CD4-positive, alpha-beta memory T cell (primary cell): ENCODE results near the gene CR1L. TPM values are rescaled to one million over a fixed set of nuclear protein-coding genes. Genes with fewer than 3 reads are reported as not detected.

Source experiments
- CTCF ChIA-PET: fragments of 350-600 bp; sonication (Branson Sonifier 250); formaldehyde crosslinking; loops from one replicate; lab custom pipeline; 2021; ENCODE audit warnings: inconsistent platforms; ENCODE audit not compliant: partially characterized antibody; lab: Charles Lee
- POLR2A ChIA-PET: fragments of 350-600 bp; sonication (Branson Sonifier 250); formaldehyde crosslinking; loops from one replicate; lab custom pipeline; 2021; ENCODE audit not compliant: partially characterized antibody; lab: Charles Lee
- DNase-seq, 5 donors: peaks; one replicate each; pipeline versions ENCODE4 v3.0.0 to v3.0.0-alpha.2; 2020 to 2022; ENCODE audit warnings: mixed read lengths in 1 of 5
- H3K27ac ChIP-seq: one replicate; pipeline ENCODE4 v1.7.0; 2013; ENCODE audit warnings: low read depth, low read length
- H3K27me3 ChIP-seq: 2 replicates; pipeline ENCODE4 v1.7.0; 2013; ENCODE audit warnings: mild to moderate bottlenecking, low read length, moderate library complexity; ENCODE audit not compliant: insufficient read depth
- H3K36me3 ChIP-seq: 2 replicates; pipeline ENCODE4 v1.7.0; 2013; ENCODE audit warnings: mild to moderate bottlenecking, low read length, moderate library complexity; ENCODE audit not compliant: insufficient read depth
- H3K4me1 ChIP-seq: 2 replicates; pipeline ENCODE4 v1.7.0; 2013; ENCODE audit warnings: mild to moderate bottlenecking, low read length, moderate library complexity; ENCODE audit not compliant: insufficient read depth
- H3K4me3 ChIP-seq, 2 donors: one replicate each; pipeline ENCODE4 v1.7.0; 2013; ENCODE audit warnings: low read length in 2 of 2, mild to moderate bottlenecking in 1 of 2
- H3K9me3 ChIP-seq, 2 donors: one replicate each; pipeline ENCODE4 v1.7.0; 2013; ENCODE audit warnings: low read length in 2 of 2, control low read depth in 1 of 2; ENCODE audit not compliant: control insufficient read depth in 1 of 2
- H3K27ac Mint-ChIP-seq, 7 donors: one replicate each; pipeline ENCODE4 v1.8.0; 2020 to 2021; ENCODE audit warnings: mixed read lengths in 7 of 7, mild to moderate bottlenecking in 6 of 7, inconsistent platforms in 3 of 7, moderate library complexity in 3 of 7
- H3K27me3 Mint-ChIP-seq, 2 donors: one replicate each; pipeline ENCODE4 v1.8.0; 2020 to 2021; ENCODE audit warnings: mixed read lengths in 2 of 2
- H3K36me3 Mint-ChIP-seq, 2 donors: one replicate each; pipeline ENCODE4 v1.8.0; 2020 to 2021; ENCODE audit warnings: mixed read lengths in 2 of 2, inconsistent platforms in 1 of 2, mild to moderate bottlenecking in 1 of 2
- H3K4me1 Mint-ChIP-seq, 4 donors: one replicate each; pipeline ENCODE4 v1.8.0; 2020 to 2021; ENCODE audit warnings: mixed read lengths in 4 of 4, mild to moderate bottlenecking in 1 of 4
- H3K4me3 Mint-ChIP-seq, 8 donors: one replicate each; pipeline ENCODE4 v1.8.0; 2020 to 2021; ENCODE audit warnings: mixed read lengths in 8 of 8, mild to moderate bottlenecking in 7 of 8, moderate library complexity in 6 of 8, inconsistent platforms in 3 of 8
- H3K9me3 Mint-ChIP-seq, 8 donors: one replicate each; pipeline ENCODE4 v1.8.0; 2020 to 2021; ENCODE audit warnings: mixed read lengths in 8 of 8, mild to moderate bottlenecking in 5 of 8, inconsistent platforms in 3 of 8, moderate library complexity in 1 of 8
- intact Hi-C: fragments of 100-400 bp; cut with micrococcal nuclease; formaldehyde crosslinking; loops from one replicate; pipeline ENCODE4 v1.15.1; 2023
- polyA plus RNA-seq, 2 donors: library from polyadenylated mRNA; unstranded; fragments of 300-500 nt; fragmentation: Illumina TruSeq; gene quantifications; one replicate each; pipeline ENCODE4 v1.2.3, GENCODE V29; 2021
- total RNA-seq, 2 experiments: library from RNA; stranded (reverse); gene quantifications; one replicate each; pipeline ENCODE4 v1.2.3, GENCODE V29; 2021

The CR1L gene
- under 1 TPM in 1 of 2 experiments, not detected in 1; 0.19 TPM for total RNA-seq
- not detected for polyA plus RNA-seq

- intact Hi-C loops = no loop called here
- H3K27me3 Mint-ChIP-seq = peaks cover 15 to 19% of the 10 kb centered on the region in 2 donors
- H3K36me3 Mint-ChIP-seq = no peaks in the 10 kb centered on the region
- H3K27ac ChIP-seq = no peak within 1 kb of the TSS
- H3K9me3 ChIP-seq = no peaks in the 10 kb centered on the region
- DNase-seq = peak; percentile 61 to 74 (median 64)
- H3K4me1 ChIP-seq = peaks cover 3% of the 10 kb centered on the region
- CTCF ChIA-PET = no interaction called here
- peak within 1 kb of the TSS; percentile 77 to 88 (median 81) for H3K4me3 Mint-ChIP-seq
- peaks cover 0 to 12% (median 9%) of the 10 kb centered on the region in 4 donors for H3K4me1 Mint-ChIP-seq
- H3K36me3 ChIP-seq = no peaks in the 10 kb centered on the region
- H3K4me3 ChIP-seq = peak within 1 kb of the TSS in 1 of 2 donors; percentile 52
- H3K27me3 ChIP-seq = no peaks in the 10 kb centered on the region
- POLR2A ChIA-PET = no interaction called here
- H3K27ac Mint-ChIP-seq = peak within 1 kb of the TSS in 2 of 7 donors; percentile 12 to 17
- H3K9me3 Mint-ChIP-seq = no peaks in the 10 kb centered on the region
These were observed at the start of gene CR1L for GRCh38 chr1:207644852-207645634. CR1L (plus strand) TSS chr1:207645133; CDS start chr1:207645234, 101 bp downstream.

DNA sequence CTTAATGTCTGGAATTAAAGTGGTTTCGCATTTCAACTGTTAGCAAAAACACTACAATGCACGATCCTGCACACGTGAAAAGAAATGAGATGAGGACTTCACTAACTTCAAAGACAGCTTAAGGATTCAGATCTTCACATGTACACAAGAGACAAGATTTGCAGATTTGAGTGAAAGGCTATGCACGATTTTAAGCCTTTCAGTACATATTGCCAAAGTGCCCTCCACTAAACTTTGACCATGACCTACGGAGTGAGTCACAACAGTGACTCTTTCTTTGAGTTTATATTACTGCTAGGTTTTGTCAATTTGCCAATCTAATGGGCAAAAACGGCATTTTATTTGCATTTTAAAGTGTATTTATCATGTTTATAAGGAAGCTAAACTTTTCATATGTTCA, 41.2 kb upstream of the CR1L start:
- peaks cover 0 to 3% (median 0%) of the 10 kb centered on the region in 8 donors for H3K9me3 Mint-ChIP-seq
- Histone ChIP-seq H3K9me3 (no peaks in the 10 kb centered on the region), H3K4me1 (no peaks in the 10 kb centered on the region), H3K27ac (no peak overlapping the region), H3K4me3 (no peak overlapping the region), H3K36me3 (no peaks in the 10 kb centered on the region), H3K27me3 (no peaks in the 10 kb centered on the region)
- no peaks in the 10 kb centered on the region for H3K4me1 Mint-ChIP-seq
- no peak overlapping the region for H3K27ac Mint-ChIP-seq
- H3K27me3 Mint-ChIP-seq = peaks cover 3% of the 10 kb centered on the region in 2 donors
- POLR2A ChIA-PET = no interaction called here
- H3K4me3 Mint-ChIP-seq = no peak overlapping the region
- no peak for DNase-seq
- intact Hi-C loops = no loop called here
- CTCF ChIA-PET = no interaction called here
- no peaks in the 10 kb centered on the region for H3K36me3 Mint-ChIP-seq

DNA sequence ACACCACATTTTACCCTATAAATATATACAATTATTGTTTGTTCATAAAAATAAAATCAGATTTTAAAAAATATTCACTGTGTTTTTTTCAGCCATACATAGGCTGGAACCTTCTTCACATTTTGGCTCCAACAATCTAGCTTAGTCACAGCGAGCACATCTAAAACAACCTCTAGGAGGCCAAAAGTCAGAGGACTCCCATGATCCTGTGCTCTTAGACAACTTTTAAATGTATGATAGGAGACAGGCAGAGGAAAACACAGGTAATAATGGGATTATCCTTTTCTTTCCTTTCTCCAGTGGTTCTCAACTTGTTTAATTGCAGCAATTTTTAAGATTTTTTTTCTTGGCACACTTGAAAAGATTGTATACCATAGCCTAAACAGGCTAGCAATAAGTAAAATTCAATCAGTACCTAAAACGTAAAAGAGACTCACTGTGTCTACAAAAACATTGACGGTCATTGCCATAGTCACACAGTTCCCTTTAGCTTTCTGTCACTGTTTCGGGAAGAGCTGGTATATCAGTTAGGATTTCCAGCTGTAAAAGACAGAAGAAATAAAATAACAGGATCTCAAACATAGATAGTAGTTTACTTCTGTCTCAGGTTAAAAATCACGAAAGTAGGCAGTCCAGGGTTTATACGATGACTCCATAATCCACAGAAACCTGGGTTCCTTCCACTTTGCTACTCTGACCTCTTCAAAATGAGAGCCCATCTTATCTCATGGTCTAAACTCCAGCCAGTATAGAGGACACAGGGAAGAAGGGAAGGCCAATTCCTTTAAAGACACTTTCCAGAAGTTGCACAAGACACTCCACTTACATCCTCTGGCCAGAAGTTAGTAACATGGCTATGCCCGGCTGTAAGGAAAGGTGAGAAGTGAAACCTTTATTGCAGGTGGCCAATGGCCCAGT, 39.2 kb upstream of the CR1L start:
- CTCF ChIA-PET = interaction anchor here (2.1 kb wide), 1 partner anchor 14 kb away, joined by 4 read pairs; no protein-coding TSS in a partner anchor
- no peaks in the 10 kb centered on the region for H3K27me3 ChIP-seq
- H3K36me3 ChIP-seq = no peaks in the 10 kb centered on the region
- peaks cover 0 to 3% (median 0%) of the 10 kb centered on the region in 8 donors for H3K9me3 Mint-ChIP-seq
- POLR2A ChIA-PET = no interaction called here
- no peaks in the 10 kb centered on the region for H3K4me1 ChIP-seq
- peaks cover 2 to 3% of the 10 kb centered on the region in 2 donors for H3K27me3 Mint-ChIP-seq
- H3K4me3 Mint-ChIP-seq = no peak overlapping the region
- H3K27ac Mint-ChIP-seq = no peak overlapping the region
- DNase-seq = no peak
- no peaks in the 10 kb centered on the region for H3K4me1 Mint-ChIP-seq
- no peak overlapping the region for H3K4me3 ChIP-seq
- no peak overlapping the region for H3K27ac ChIP-seq
- no peaks in the 10 kb centered on the region for H3K9me3 ChIP-seq
- intact Hi-C loops = no loop called here
- H3K36me3 Mint-ChIP-seq = no peaks in the 10 kb centered on the region

DNA sequence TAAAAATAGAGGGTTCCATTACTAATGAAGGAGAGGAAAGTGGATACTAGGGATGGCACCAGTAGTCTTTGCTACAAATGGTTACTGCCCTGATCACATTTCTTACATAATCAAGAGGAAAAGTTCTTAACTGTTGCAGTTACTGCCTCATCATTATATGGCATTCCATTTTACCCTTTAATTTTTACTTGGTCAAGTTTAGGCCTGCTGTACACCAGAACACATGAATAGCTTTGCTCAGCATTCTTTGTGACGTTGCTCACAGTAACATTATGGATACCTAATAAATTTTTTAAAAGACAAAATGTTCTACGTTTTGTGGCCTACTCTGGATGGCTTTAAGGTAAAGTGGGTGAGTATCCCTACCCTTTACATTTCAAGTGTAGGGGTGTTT, 38.6 kb upstream of the CR1L start:
- H3K27me3 ChIP-seq = no peaks in the 10 kb centered on the region
- Mint-ChIP-seq H3K4me1 (no peaks in the 10 kb centered on the region), H3K9me3 (peaks cover 0 to 3% (median 0%) of the 10 kb centered on the region in 8 donors), H3K4me3 (no peak overlapping the region), H3K27me3 (peaks cover 3 to 6% of the 10 kb centered on the region in 2 donors), H3K27ac (no peak overlapping the region), H3K36me3 (no peaks in the 10 kb centered on the region)
- no peak for DNase-seq
- no peaks in the 10 kb centered on the region for H3K9me3 ChIP-seq
- intact Hi-C loops = no loop called here
- POLR2A ChIA-PET = no interaction called here
- H3K27ac ChIP-seq = no peak overlapping the region
- no peaks in the 10 kb centered on the region for H3K36me3 ChIP-seq
- CTCF ChIA-PET = interaction anchor here (2.1 kb wide), 1 partner anchor 14 kb away, joined by 4 read pairs; no protein-coding TSS in a partner anchor
- no peaks in the 10 kb centered on the region for H3K4me1 ChIP-seq
- H3K4me3 ChIP-seq = no peak overlapping the region

DNA sequence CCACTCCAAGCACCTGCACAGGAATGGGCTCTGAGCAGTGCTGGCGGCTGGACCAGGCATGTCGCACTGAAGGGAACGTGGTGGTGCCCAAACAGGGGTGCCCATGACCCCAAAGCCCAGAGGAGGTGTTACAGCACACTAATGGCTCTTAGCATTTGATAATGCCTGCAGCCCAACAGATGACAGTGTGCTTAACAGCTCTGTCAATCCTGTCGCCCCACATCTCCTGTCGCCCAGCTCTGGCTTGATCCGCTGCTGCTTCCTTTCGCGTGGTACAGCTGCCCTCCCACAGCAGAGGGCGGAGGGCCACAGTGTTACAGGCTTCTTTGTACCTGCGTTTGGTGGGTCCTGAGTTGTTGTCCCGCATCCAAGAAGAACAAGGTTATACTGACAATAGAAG, 32.2 kb upstream of the CR1L start:
- intact Hi-C loops = no loop called here
- POLR2A ChIA-PET = no interaction called here
- H3K4me1 Mint-ChIP-seq = no peaks in the 10 kb centered on the region
- H3K27me3 Mint-ChIP-seq = peaks cover 0 to 16% of the 10 kb centered on the region in 2 donors
- H3K4me1 ChIP-seq = no peaks in the 10 kb centered on the region
- no peak for DNase-seq
- H3K4me3 ChIP-seq = no peak overlapping the region
- H3K4me3 Mint-ChIP-seq = no peak overlapping the region
- H3K9me3 ChIP-seq = no peaks in the 10 kb centered on the region
- CTCF ChIA-PET = interaction anchor here (1.2 kb wide), 1 partner anchor 185 kb away, joined by 5 read pairs; no protein-coding TSS in a partner anchor
- no peak overlapping the region for H3K27ac ChIP-seq
- H3K36me3 Mint-ChIP-seq = no peaks in the 10 kb centered on the region
- no peaks in the 10 kb centered on the region for H3K36me3 ChIP-seq
- no peak overlapping the region for H3K27ac Mint-ChIP-seq
- no peaks in the 10 kb centered on the region for H3K9me3 Mint-ChIP-seq
- H3K27me3 ChIP-seq = no peaks in the 10 kb centered on the region

- Mint-ChIP-seq H3K9me3 (no peaks in the 10 kb centered on the region), H3K27ac (no peak overlapping the region), H3K36me3 (no peaks in the 10 kb centered on the region), H3K4me1 (peaks cover 0 to 4% (median under 1%) of the 10 kb centered on the region in 4 donors), H3K4me3 (no peak overlapping the region), H3K27me3 (peaks cover 4% of the 10 kb centered on the region in 2 donors)
- ChIA-PET CTCF (interaction anchor here (0.6 to 1.9 kb wide), 11 partner anchors 8 to 343 kb away, joined by 3 to 10 read pairs (median 4); no protein-coding TSS in a partner anchor), POLR2A (interaction anchor here (1.1 kb wide), 1 partner anchor 177 kb away, joined by 3 read pairs; no protein-coding TSS in a partner anchor)
- H3K4me3 ChIP-seq = no peak overlapping the region
- intact Hi-C loops = no loop called here
- no peak overlapping the region for H3K27ac ChIP-seq
- peaks cover 3% of the 10 kb centered on the region for H3K4me1 ChIP-seq
- DNase-seq = peak; percentile 16 to 43 (median 36)
- H3K9me3 ChIP-seq = no peaks in the 10 kb centered on the region
- H3K27me3 ChIP-seq = no peaks in the 10 kb centered on the region
- no peaks in the 10 kb centered on the region for H3K36me3 ChIP-seq
These were observed 24.9 kb upstream of the CR1L start for GRCh38 chr1:207619871-207620542.
